ENCODE results near the gene OGFOD3.
"Not testable (repeated sequence)": the region's sequence is repeated elsewhere in the genome, so short reads cannot be mapped to it uniquely, and the experiment has no call there.

Gene OGFOD3

DNA sequence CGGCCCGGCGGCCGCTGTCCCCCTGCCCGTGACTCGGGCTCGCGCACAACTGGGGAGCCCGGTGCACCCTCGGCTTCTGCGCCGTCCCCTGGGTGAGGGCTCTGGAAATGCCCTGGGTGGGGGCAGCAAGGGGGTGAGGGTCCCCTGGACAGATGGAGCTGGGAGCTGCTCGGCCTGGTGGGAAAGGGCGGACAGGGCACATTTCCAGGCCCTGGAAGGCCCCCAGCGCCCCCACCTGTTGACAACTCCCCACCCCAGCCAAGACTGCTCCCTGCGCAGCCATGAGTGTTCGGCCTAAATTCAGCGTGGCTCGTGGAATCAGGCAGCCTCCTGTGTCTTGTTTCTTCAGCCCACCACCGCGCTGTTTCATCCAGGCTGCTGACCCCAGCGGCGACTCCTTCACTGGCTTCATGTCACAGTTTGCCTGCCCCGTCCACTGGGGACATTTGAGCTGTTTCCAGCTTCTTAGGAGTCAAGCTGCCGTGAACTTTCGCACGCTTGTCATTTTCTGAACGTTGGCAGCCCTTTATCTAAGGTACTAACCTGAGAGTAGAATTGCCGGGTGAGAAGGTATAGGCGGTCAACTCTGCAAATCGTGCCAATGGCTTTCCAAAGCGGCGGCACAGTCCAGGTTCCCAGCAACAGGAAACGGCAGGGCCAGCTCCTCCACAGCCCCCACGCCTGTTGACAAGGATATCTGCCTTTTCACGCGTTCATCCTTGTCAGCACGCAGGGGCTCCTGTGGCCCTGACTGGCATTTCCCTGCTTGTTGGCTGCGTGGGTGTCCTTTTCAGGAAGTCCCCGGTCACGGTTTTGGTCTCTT lies 45.9 kb downstream of the OGFOD3 start:
- no peak for DNase-seq

DNA sequence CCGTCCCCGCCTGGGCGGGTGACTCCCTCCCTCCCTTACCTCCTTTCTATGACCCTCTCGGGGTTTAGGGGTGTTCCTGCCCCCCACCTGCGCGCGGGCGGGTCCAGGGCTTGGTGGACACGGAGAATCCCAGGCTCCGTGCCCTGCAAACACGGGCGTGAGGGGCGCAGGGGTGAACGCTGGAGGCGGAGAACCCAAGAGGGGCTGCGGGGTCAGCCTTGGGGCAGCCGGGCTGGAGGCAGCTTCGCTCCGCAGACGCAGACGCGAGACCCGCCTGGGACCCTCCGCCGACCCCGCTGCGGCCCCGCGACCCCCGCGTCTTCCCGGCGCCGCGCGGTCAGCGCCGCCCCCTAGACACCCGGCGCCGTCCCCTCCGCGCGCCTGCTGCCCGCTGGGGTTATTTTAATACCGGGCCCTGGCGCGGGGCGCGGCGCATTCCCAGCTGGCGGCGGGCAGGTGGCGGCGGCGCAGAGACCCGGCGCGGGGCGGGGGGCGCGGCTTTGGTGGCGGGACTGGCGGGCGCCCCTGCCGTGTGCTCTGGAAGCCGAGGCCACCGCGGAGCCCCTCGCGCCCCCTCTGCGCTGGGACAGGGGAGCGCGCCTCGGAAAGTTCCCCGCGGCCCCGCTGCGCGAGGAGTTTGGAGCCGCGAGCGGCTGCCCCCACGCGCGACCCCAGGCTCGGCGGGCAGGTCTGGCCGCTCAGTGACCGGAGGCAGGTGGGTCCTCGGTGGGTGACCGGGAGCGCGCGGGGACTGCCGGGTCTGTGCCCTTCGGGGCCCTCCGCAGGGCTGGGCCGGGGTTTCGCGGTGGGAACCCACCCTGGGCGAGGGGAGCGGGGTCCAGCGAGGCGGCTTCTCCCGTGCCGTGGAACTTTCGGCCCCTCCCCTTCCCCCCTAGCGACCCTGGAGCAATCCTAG lies 46.8 kb downstream of the OGFOD3 start, which contains the start of gene UTS2R:
UTS2R (plus strand) TSS at position 433 of the 916 bp plus-strand sequence. CDS start 2,560 bp downstream, outside the sequence.
- DNase-seq: no peak

DNA sequence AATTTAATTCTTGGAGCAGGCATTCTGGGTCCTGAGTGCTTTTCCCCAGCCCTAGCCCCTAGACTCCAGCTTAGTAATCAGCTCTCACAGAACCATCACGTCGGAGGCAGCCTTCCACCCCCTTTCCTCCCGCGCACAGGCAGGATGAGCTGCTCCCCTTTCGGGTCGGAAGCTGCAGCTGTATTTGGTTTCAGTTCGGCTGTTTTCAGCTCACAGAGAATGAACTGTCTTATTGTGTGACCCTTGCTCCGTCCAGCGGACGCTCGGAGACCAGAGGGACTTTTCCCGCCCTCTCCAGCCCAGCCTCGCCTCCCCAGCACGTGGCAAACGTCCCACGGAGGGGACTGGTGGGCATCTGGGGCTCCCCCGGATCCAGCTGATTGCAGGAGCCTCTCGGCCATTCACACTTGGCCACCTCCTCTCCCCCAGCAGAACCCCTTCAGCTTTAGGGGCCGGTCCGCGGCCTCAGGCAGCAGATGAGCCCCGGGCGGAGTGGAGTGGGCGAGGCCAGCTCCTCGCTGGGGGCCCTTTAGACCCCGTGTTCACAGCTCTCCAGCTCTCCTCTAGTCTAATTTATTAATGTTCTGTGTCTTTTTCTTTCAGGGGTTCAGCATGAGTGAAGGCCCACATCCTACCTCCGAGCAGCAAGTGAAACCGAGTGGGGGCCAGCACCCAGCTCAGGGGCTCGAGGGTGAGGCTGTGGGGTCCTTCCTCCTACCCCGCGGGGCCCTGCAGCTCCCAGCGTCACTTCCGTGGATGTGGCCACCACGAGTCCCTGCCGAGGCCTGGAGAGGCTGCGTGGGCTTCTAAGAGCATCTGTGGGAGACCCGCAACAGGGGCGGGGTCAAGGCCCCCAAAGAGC lies 47.7 kb downstream of the OGFOD3 start:
- DNase-seq: no peak

DNA sequence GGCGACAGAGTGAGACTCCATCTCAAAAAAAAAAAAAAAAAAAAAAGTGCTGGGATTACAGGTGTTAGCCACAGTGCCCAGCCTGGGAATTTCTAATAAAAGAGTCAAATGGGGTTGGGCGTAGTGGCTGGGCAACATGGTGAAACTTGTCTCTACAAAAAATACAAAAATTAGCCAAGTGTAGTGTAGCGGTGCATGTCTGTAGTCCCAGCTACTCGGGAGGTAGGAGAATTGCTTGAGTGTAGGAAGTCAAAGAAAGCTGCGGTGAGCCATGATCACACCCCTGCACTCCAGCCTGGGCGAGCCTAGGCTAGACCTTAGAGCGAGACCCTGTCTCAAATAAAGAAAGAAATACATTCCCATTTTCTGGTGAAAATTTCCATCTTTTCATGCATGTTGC lies 49.2 kb downstream of the OGFOD3 start:
- no peak for DNase-seq

DNA sequence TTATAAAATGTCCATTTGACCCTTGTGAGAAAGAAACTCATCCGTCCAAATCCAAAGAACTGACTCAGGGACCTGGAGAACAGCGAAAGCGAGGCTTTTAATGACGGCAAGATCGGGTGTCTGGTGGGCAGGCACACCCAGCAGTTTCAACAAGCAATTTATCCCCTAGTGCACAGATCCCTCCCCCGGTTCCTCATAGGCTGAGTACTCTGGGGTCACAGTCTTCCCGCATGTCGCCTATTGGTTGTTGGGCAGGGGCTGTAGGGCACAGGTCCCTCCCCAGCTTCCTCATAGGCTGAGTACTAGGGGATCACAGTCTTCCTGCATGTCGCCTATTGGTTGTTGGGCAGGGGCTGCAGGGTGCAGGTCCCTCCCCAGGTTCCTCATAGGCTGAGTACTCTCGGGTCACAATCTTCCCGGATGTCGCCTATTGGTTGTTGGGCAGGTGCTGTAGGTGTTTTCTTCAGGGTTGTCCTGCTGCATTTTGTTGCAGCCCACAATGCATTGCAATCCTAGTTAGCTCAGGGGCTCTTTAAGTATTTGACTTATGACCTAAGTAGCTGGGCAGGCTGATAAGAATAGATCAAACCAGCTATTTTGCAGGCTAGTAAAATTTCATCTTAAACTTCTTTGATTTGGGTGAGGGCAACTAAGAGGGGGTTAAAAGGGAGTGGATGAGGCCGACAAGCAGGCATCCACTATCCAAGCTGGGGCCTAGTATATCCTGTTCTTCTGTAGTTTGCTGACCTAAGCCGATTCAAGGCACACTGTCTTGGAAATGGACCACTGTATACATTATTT lies 50.5 kb downstream of the OGFOD3 start:
- no peak for DNase-seq

DNA sequence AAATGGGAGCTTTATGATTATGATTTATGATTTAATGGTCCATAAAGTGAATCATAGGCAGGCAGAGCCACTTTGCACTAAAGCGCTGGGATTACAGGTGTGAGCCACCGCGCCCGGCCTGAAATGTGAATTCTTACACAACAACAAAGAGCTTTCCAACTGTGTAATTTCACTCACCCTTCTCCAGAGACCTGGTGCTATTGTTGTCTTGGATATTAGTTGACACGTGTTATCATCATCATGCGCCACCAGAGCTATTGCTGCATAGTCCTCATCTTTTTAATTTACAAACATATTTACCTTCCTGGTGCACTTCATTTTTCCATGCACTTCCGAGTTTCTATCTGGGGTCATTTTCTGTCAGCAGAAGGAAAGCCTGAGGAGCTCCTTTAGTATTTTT lies 51.6 kb downstream of the OGFOD3 start:
- DNase-seq: peak; percentile 31

DNA sequence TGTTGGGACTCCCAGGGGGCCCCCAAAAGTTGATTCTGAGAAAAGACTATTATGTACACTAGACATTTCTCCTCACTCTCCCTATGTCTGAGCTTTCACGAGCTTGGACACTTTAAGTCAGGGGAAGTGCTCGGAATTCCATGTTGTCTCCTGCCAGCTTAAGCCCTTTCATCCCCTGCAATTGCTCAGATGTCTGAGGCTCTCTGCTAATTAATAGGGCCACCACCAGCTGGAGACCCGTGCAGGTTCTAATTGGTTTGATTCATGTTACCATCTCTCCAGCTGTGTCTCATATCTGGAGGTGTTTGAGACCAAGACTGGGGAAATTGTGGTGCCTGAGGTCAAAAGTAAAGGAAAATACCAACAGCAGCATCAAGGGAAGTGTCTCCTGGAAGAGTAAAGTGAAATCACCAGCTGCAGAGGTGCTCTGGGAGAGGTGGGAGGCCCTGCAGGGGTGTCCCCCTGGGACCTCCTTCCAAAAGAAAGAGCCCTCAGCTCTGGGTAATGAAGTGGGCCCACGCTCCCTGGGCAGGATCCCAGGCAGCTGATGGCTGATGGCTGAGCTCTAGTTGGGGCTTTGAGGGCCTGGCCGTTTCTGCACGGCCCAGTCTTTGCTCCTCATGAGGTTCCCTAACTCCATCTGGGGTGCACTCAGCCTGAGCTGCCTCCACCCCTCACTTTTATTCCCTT lies 52.6 kb downstream of the OGFOD3 start:
- DNase-seq: no peak

DNA sequence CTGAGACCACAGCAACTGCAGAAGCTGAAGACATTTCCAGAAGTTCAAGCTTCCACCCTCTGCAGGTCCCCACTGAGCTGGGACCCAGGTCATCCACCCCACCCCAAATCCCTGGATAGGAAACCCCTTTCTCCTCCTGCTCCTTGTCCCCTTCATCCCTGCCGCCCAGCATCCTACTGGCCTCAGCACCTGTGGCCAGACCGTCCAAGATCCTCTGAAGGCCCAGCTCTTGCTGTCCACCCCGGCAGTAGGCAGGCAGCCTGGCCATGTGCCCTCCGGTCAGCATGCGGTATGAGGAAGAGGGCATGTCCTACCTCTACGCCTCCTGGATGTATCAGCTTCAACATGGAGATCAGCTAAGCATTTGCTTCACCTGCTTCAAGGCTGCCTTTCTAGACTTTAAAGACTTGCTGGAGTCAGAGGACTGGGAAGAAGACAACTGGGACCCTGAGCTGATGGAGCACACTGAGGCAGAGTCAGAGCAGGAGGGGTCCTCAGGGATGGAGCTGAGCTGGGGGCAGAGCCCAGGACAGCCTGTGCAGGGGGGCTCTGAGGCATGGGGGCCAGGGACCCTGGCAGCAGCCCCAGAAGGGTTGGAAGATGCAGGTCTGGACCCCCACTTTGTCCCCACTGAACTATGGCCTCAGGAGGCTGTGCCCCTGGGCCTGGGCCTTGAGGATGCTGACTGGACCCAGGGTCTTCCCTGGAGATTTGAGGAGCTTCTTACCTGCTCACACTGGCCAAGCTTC lies 56.3 kb downstream of the OGFOD3 start:
- DNase-seq: no peak

DNA sequence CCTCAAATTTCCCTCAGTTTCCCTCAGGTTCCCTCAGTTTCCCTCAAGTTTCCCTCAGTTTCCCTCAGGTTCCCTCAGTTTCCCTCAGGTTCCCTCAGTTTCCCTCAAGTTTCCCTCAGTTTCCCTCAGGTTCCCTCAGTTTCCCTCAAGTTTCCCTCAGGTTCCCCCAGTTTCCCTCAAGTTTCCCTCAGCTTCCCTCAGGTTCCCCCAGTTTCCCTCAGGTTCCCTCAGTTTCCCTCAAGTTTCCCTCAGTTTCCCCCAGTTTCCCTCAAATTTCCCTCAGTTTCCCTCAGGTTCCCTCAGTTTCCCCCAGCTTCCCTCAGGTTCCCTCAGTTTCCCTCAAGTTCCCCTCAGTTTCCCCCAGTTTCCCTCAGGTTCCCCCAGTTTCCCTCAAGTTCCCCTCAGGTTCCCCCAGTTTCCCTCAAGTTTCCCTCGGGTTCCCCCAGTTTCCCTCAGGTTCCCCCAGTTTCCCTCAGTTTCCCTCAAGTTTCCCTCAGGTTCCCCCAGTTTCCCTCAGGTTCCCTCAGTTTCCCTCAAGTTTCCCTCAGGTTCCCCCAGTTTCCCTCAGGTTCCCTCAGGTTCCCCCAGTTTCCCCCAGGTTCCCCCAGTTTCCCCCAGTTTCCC lies 58.8 kb downstream of the OGFOD3 start:
- DNase-seq: not testable (repeated sequence)

DNA sequence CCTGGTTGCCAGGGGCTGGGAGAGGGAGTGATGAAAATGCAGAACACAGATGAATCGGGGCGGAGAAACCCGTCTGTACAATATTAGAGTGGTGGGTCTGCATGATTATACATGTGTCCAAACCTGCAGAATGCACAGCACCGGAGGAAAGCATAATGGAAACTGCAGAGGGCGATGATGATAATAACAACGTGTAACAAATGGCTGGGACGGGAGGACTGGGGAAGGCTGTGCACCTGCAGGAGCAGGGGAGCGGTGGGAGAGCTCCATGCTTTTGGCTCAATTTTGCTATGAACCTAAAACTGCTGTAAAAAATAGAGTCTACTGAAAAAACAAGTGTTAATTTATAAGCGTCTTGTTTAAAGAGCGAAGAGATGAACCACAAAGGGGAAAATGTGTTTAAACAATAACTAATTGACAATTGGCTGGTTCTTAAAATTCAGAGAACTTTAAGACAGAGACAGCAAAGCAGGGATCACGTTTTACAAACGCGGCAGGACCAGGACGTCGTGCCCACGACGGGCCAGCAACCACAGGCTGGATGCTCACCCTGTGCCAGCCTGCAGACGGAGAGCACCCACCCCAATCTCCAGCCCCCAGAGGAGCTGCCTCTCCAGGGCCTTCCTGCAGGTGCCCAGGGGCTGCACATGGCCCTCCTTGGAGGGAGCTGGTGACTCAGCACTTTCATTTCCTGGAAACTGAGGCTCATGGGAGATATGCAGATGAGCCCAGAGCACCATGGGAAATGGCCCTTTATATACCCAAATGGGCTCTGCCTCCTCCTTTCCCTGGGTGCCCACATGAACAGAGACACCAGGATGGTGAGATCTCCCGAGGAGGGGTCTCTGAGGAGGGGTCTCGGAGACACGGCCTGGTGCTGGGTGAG lies 59.7 kb downstream of the OGFOD3 start, which contains the start of gene TEX19:
TEX19 (plus strand) TSS at position 783 of the 886 bp plus-strand sequence. CDS start 2,904 bp downstream, outside the sequence.
- DNase-seq: peak; percentile 68

DNA sequence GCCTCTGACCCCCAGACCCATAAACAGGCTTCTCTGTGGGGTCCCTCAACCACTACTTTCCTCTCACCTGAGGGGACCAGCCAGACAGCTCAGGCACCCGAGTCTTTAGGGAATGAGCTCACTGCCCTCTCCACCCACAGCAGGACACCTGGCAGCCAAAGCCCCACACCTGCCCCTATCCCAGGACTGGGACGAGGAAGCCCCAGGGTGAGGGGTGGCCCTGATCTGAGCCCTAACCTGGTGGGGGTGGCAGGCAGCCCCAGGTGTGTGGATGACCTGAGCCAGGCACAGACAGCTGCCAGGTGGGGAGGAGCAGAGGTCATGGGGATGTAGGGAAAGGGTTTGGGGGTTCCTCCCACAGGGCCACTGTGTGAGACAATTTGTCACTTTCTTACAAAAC lies 61.0 kb downstream of the OGFOD3 start:
- no peak for DNase-seq

DNA sequence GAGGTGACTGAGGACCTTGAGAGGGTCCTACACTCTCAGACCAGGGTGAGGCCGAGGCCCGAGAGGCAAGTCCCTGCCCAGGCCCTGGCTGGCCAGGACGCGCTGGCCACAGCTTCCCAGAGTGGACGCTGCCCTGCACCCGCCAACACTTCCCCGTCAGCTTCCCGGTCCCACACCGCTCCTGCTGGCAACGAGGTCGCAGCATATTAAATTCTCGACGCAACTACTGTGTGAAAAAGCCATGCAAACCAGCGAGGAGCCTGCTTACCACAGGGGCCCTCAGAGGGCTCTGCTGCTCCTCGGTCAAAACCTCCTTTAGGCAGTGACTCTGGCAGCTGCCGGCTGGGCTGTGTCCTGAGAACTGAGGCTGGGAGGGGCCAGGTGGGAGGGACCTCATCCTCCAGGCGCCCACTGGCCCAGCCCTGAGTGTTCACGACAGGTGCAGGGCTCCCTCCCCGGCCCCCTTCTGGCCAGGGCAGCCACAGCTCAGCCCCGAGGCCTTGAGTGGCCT lies 61.5 kb downstream of the OGFOD3 start:
- DNase-seq: peak; percentile 35

DNA sequence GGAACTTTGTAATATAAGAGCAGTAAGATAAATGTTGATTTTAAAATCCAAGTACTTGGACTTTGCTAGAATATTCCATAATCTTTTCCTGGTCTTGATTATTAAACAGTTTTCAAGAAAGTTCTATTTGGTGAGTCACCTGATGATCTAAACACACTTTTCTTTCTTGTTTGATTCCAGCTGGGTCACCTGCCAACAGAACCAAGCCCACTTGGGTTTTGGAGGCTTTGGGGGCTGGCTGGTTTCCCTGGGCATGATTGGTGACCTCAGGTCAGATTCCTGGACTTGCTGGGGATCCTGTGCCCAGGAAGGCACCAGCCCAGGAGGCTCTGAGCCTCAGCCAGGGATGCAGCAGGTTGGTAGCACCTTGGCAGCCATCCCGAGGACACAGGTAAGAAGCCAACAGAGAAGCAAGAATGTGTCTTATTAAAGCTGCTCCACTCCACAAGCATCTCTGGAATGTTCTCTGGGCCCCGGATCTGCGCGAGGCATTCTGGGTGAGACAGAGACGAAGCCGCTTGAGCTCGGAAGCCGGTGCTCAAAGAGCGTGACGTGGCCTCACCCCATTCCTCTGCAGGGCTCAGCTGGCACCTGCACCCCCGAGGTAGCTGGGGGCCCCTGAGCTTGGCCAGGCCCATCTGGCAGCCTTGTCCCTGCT lies 62.5 kb downstream of the OGFOD3 start:
- DNase-seq: no peak

DNA sequence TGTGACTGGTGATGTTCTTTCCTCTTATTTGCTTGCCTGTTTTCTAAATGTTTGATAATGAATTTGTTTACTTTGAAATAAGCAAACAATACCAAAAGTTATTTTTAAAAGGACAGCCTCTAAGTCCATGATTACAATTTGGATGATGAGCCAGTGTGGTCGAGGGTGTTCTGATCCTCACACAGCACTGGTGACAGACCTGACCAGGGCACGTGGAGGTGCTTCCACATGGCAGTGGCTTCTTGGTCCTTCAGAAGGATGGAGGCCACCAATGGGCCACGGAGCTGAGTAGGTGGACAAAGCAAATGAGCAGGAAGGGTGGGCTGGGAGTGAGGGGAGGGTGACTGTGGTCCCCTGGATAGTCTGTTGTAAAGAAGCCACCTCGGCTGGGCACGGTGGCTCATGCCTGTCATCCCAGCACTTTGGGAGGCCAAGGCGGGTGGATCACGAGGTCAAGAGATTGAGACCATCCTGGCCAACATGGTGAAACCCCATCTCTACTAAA lies 63.5 kb downstream of the OGFOD3 start:
- DNase-seq: no peak

DNA sequence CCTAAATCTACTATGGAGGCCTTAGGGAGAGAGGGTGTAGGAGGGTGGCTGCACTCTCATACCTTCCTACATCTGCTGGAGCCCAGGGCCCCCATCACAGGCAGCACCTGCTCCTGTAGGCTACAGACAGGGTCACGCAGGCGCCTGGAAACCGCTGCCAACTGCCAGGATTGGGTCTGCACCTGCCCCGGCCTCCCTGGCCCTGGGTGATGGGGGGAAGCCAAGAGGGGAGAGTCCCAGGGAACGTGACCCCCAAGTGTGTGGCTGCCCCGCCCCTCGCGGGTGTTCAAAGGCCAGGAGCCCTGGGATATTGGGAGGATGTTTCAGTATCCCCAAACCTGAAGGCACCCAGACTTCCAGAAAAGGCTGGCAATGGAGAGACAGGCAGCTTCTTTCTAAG lies 64.9 kb downstream of the OGFOD3 start:
- DNase-seq: no peak

DNA sequence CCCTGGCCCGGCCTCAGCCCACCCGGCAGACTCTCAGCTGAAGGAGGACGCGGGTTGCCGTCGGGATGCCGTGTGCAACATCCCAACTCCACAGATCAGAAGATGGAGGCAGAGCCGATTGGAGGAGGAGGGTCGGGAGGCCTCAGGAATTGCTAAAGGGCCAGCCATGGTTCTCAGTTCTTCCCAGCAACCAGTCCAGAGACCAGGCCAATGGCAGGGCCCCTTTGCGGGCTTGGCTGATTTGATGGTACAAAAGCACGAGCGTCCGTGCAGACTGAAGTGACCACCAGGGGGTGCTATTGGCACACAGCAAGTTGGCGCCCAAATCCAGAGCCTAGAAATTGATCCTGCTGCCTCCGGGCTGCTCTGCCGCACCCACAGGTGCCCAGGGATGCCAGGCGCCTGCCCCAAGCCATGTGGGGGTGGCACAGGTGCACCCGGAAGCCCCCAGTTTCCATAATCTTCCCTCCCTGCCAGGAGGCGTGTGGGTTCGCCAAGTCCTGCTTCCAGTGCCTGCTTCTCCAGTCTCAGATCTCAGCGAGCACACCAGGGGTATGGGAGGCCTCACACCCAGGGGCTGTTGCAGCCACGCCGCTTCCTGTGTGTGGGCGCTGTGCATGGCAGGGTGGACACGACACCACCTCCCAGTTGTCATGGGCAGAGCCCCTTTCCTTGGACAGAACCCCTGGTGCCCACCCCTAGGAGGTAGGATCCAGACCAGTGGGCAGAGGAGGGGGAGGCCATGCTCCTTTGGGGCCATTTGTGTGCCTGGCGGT lies 66.5 kb downstream of the OGFOD3 start:
- peak; percentile 93 for DNase-seq

DNA sequence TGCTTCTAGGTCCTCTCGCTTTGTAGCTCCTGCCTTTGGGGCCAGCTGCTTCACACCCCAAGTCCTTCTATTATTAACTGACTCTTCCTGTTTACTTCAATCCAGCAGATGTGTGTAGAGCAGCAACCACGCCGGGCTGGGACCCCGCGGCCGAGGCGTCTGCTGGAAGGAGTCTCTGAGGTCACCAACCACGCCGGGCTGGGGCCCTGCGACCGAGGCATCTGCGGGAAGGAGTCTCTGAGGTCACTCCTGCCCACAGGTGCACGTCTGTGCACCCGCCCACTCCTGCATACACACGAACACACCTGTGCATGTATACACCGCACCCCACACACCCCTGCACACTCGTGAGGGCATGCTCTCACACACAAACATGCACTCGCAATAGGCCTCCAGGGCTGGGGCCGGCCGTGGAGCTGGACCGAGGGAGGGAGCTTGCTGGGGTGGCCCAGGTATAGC lies 67.1 kb downstream of the OGFOD3 start:
- DNase-seq: no peak

All from NCI-H345 (cell line).